HL-60/S4 (cell line): ENCODE results near the gene TMEM43.

Source experiments
- in situ Hi-C: fragments of 300-500 bp; cut with MboI; formaldehyde crosslinking; loops from 2 replicates; pipeline ENCODE4 v1.14.3; 2022; ENCODE audit warnings: low sequenced_read_pairs

The TMEM43 gene

GRCh38 chr3:14150491-14151230 is 25.8 kb downstream of the TMEM43 start:
- in situ Hi-C loops, result no loop called here

GRCh38 chr3:14151471-14152083 is 26.7 kb downstream of the TMEM43 start:
- in situ Hi-C loops, result no loop called here

GRCh38 chr3:14152233-14152962 is 27.5 kb downstream of the TMEM43 start:
- in situ Hi-C loops, result no loop called here

GRCh38 chr3:14152963-14153355 is 28.1 kb downstream of the TMEM43 start:
- in situ Hi-C loops, result no loop called here

GRCh38 chr3:14153663-14154062 is 28.8 kb downstream of the TMEM43 start:
- in situ Hi-C loops, result no loop called here

- in situ Hi-C loops, result no loop called here
Observed at GRCh38 chr3:14154276-14154675, 29.4 kb downstream of the TMEM43 start.

- in situ Hi-C loops, result no loop called here
Observed at GRCh38 chr3:14154895-14155440, 30.1 kb downstream of the TMEM43 start.

GRCh38 chr3:14156201-14156600 is 31.3 kb downstream of the TMEM43 start:
- in situ Hi-C loops, result no loop called here

GRCh38 chr3:14156843-14157561 is 32.1 kb downstream of the TMEM43 start:
- in situ Hi-C loops, result no loop called here

GRCh38 chr3:14157951-14158350 is 33.1 kb downstream of the TMEM43 start:
- in situ Hi-C loops, result no loop called here

GRCh38 chr3:14158370-14158769 is 33.5 kb downstream of the TMEM43 start:
- in situ Hi-C loops, result no loop called here

- in situ Hi-C loops, result no loop called here
Observed at GRCh38 chr3:14159426-14159825, 34.6 kb downstream of the TMEM43 start.

GRCh38 chr3:14161282-14161681 is 36.4 kb downstream of the TMEM43 start:
- in situ Hi-C loops, result no loop called here

- in situ Hi-C loops, result no loop called here
Observed at GRCh38 chr3:14162178-14162577, 37.3 kb downstream of the TMEM43 start.

- in situ Hi-C loops, result no loop called here
Observed at GRCh38 chr3:14166877-14167603, 42.2 kb downstream of the TMEM43 start.

- in situ Hi-C loops, result no loop called here
Observed at GRCh38 chr3:14169435-14169834, 44.6 kb downstream of the TMEM43 start.

- in situ Hi-C loops, result no loop called here
Observed at GRCh38 chr3:14169871-14170270, 45.0 kb downstream of the TMEM43 start.

GRCh38 chr3:14170531-14171159 is 45.8 kb downstream of the TMEM43 start:
- in situ Hi-C loops, result no loop called here

- in situ Hi-C loops, result no loop called here
Observed at GRCh38 chr3:14172496-14172895, 47.6 kb downstream of the TMEM43 start.

GRCh38 chr3:14174483-14174882 is 49.6 kb downstream of the TMEM43 start:
- in situ Hi-C loops, result no loop called here
